ENCODE results near the gene CAMK4. TPM values are rescaled to one million over a fixed set of nuclear protein-coding genes. Genes with fewer than 3 reads are reported as not detected.

The CAMK4 gene
- total RNA-seq, 2 donors from 2014 or later, result 3.8 to 6.6 TPM

GRCh38 chr5:111246459-111246858 lies 22.3 kb downstream of the CAMK4 start:
- Histone ChIP-seq H3K4me3 (no peak overlapping the region), H3K4me1 (ENCODE audit: control insufficient read depth in 1 of 2, low read depth in 2 of 2) (no peaks in the 10 kb centered on the region), H3K27me3 (replicated peaks; ENCODE audit: insufficient read depth) (no peaks in the 10 kb centered on the region), H3K36me3 (no peaks in the 10 kb centered on the region), H3K27ac (no peak overlapping the region), H3K9me3 (no peaks in the 10 kb centered on the region)
- DNase-seq (ENCODE audit: low spot score) (no peak), ATAC-seq (ENCODE audit: insufficient number of reproducible peaks, low FRiP score, low read depth) (no peak)
- no peak for TF ChIP-seq CTCF (IDR thresholded peaks at IDR 0.05)

- Histone ChIP-seq H3K27me3 (replicated peaks; ENCODE audit: insufficient read depth) (no peaks in the 10 kb centered on the region), H3K27ac (no peak overlapping the region), H3K4me1 (ENCODE audit: control insufficient read depth in 1 of 2, low read depth in 2 of 2) (no peaks in the 10 kb centered on the region), H3K36me3 (no peaks in the 10 kb centered on the region), H3K9me3 (no peaks in the 10 kb centered on the region), H3K4me3 (no peak overlapping the region)
- DNase-seq (ENCODE audit: low spot score) (no peak), ATAC-seq (ENCODE audit: insufficient number of reproducible peaks, low FRiP score, low read depth) (no peak)
- no peak for TF ChIP-seq CTCF (IDR thresholded peaks at IDR 0.05)
These were observed 24.4 kb downstream of the CAMK4 start for GRCh38 chr5:111248571-111248970.

GRCh38 chr5:111251921-111252320 lies 27.7 kb downstream of the CAMK4 start:
- H3K27me3 ChIP-seq (replicated peaks; ENCODE audit: insufficient read depth), result no peaks in the 10 kb centered on the region
- ATAC-seq (ENCODE audit: insufficient number of reproducible peaks, low FRiP score, low read depth), result no peak
- H3K4me1 ChIP-seq (ENCODE audit: control insufficient read depth in 1 of 2, low read depth in 2 of 2), result no peaks in the 10 kb centered on the region
- no peaks in the 10 kb centered on the region for H3K9me3 ChIP-seq
- no peak for TF ChIP-seq CTCF (IDR thresholded peaks at IDR 0.05)
- no peaks in the 10 kb centered on the region for H3K36me3 ChIP-seq
- no peak overlapping the region for H3K27ac ChIP-seq
- no peak overlapping the region for H3K4me3 ChIP-seq
- DNase-seq (ENCODE audit: low spot score), result no peak

- ATAC-seq (ENCODE audit: insufficient number of reproducible peaks, low FRiP score, low read depth) (no peak), DNase-seq (ENCODE audit: low spot score) (no peak)
- TF ChIP-seq CTCF (IDR thresholded peaks at IDR 0.05), result no peak
These were observed 28.8 kb downstream of the CAMK4 start for GRCh38 chr5:111252799-111253545.

GRCh38 chr5:111254613-111255012 lies 30.4 kb downstream of the CAMK4 start:
- Histone ChIP-seq H3K36me3 (no peaks in the 10 kb centered on the region), H3K9me3 (no peaks in the 10 kb centered on the region)
- no peak for TF ChIP-seq CTCF (IDR thresholded peaks at IDR 0.05)

More at GRCh38 chr5:111252799-111253545, 28.8 kb downstream of the CAMK4 start:
- Histone ChIP-seq H3K9me3 (no peaks in the 10 kb centered on the region), H3K4me1 (ENCODE audit: control insufficient read depth in 1 of 2, low read depth in 2 of 2) (no peaks in the 10 kb centered on the region), H3K27me3 (replicated peaks; ENCODE audit: insufficient read depth) (no peaks in the 10 kb centered on the region), H3K27ac (no peak overlapping the region), H3K4me3 (no peak overlapping the region), H3K36me3 (no peaks in the 10 kb centered on the region)

More at GRCh38 chr5:111254613-111255012, 30.4 kb downstream of the CAMK4 start:
- Histone ChIP-seq H3K27me3 (replicated peaks; ENCODE audit: insufficient read depth) (no peaks in the 10 kb centered on the region), H3K4me1 (ENCODE audit: control insufficient read depth in 1 of 2, low read depth in 2 of 2) (no peaks in the 10 kb centered on the region), H3K27ac (no peak overlapping the region), H3K4me3 (no peak overlapping the region)
- ATAC-seq (ENCODE audit: insufficient number of reproducible peaks, low FRiP score, low read depth) (no peak), DNase-seq (ENCODE audit: low spot score) (no peak)

Measured in thoracic aorta (tissue), 2 donors.